ENCODE data around the gene C7. TPM values are rescaled to one million over a fixed set of nuclear protein-coding genes. Genes with fewer than 3 reads are reported as not detected.

Gene C7
- total and polyA plus RNA-seq, 2 of the 8 experiments (the other 6 are each of a cell fraction or from before 2014, with no cell fraction given) = 0.08 TPM; not detected in 1

GRCh38 chr5:40988746-40989510 is 79.6 kb downstream of the C7 start (continued):
- TF ChIP-seq E2F6 (IDR thresholded peaks at IDR 0.05) (no peak), TAF1 (IDR thresholded peaks at IDR 0.05; ENCODE audit: low read depth, low read length) (no peak)
